Putamen (tissue), 1 donor: Measurements from ENCODE around the gene RIN1.

Source experiments
- DNase-seq: peaks from one replicate; pipeline ENCODE4 v3.0.0-alpha.2; 2016; ENCODE audit warnings: low spot score

RIN1 gene

GRCh38 chr11:66282468-66283455 lies 53.5 kb downstream of the RIN1 start:
- peak; percentile 98 for DNase-seq
